Naive thymus-derived CD8-positive, alpha-beta T cell (primary cell): ENCODE data around the gene SLC34A1. TPM values are rescaled to one million over a fixed set of nuclear protein-coding genes. Genes with fewer than 3 reads are reported as not detected.

ENCODE experiments used
- ATAC-seq, 2 donors: fragments of 150-1000 bp; cut with Tn5 transposase in 1 of 2; sonication (Bioruptor Pico), chemical (Tn5 transposase) in 1 of 2; 1 replicate in 1 of 2; 2 replicates in 1 of 2; pipeline ENCODE4 v1.10.0; 2021; ENCODE audit warnings: mild to moderate bottlenecking in 2 of 2, moderate library complexity in 2 of 2
- POLR2A ChIA-PET: fragments of 350-600 bp; sonication (Branson Sonifier 250); formaldehyde crosslinking; loops from one replicate; lab custom pipeline; 2021; ENCODE audit warnings: antibody characterized with exemption; lab: Charles Lee
- DNase-seq, 10 donors: peaks; one replicate each; pipeline versions ENCODE4 v3.0.0 to v3.0.0-alpha.2; 2020 to 2022
- H3K27ac Mint-ChIP-seq, 10 donors: one replicate each; pipeline ENCODE4 v1.8.0; 2020 to 2022; ENCODE audit warnings: mild to moderate bottlenecking in 10 of 10, mixed read lengths in 10 of 10, moderate library complexity in 4 of 10, inconsistent platforms in 1 of 10
- H3K27me3 Mint-ChIP-seq, 5 donors: one replicate each; pipeline ENCODE4 v1.8.0; 2021 to 2022; ENCODE audit warnings: mixed read lengths in 5 of 5
- H3K36me3 Mint-ChIP-seq, 3 donors: one replicate each; pipeline ENCODE4 v1.8.0; 2020 to 2022; ENCODE audit warnings: mixed read lengths in 3 of 3, mild to moderate bottlenecking in 2 of 3, inconsistent platforms in 1 of 3
- H3K4me1 Mint-ChIP-seq, 4 donors: one replicate each; pipeline ENCODE4 v1.8.0; 2021 to 2022; ENCODE audit warnings: mixed read lengths in 4 of 4
- H3K4me3 Mint-ChIP-seq, 10 donors: one replicate each; pipeline ENCODE4 v1.8.0; 2020 to 2022; ENCODE audit warnings: mild to moderate bottlenecking in 10 of 10, mixed read lengths in 10 of 10, moderate library complexity in 6 of 10, inconsistent platforms in 1 of 10
- H3K9me3 Mint-ChIP-seq, 9 donors: one replicate each; pipeline ENCODE4 v1.8.0; 2020 to 2022; ENCODE audit warnings: mixed read lengths in 9 of 9, mild to moderate bottlenecking in 3 of 9, inconsistent platforms in 1 of 9, moderate library complexity in 1 of 9
- polyA plus RNA-seq, 3 donors: library from polyadenylated mRNA; unstranded; fragments of 300-500 nt; fragmentation: Illumina TruSeq; gene quantifications; one replicate each; pipeline ENCODE4 v1.2.3, GENCODE V29; 2021
- total RNA-seq, 8 experiments: library from RNA in 2 of 8; stranded (reverse) in 2 of 8; gene quantifications; one replicate each; pipeline ENCODE4 v1.2.3 and lab custom pipeline; 2021 to 2026

The SLC34A1 gene
- total and polyA plus RNA-seq, 5 experiments from 2014 or later, result 0.16 to 0.25 TPM; not detected in 3

DNA sequence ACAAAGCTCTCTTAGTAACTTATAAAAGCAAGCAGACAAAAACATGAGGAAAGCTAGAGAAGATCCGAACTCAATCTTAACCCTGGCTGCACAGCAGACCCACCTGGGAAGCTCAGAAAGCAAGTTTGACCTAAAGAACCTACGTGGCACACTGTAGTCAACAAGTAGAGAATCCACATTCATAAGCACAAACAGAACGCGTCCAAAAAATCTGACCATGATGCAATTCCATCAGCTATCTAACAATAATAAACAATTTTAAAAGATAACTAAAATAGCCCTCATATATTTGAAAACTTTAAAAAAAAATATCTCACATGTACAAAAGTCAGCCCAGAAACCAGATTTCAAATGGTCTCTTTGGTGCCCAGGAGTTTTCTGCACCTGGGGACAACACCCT is 37.4 kb upstream of the SLC34A1 start:
- H3K36me3 Mint-ChIP-seq, result peaks cover 0 to 60% (median 3%) of the 10 kb centered on the region in 3 donors
- POLR2A ChIA-PET, result no interaction called here
- H3K27ac Mint-ChIP-seq, result peak overlapping the region in 4 of 10 donors; percentile 20 to 69 (median 46)
- ATAC-seq, result no peak
- H3K27me3 Mint-ChIP-seq, result no peaks in the 10 kb centered on the region
- H3K4me1 Mint-ChIP-seq, result peaks cover 18 to 64% (median 51%) of the 10 kb centered on the region in 4 donors
- no peaks in the 10 kb centered on the region for H3K9me3 Mint-ChIP-seq
- no peak for DNase-seq
- H3K4me3 Mint-ChIP-seq, result peak overlapping the region in 3 of 10 donors; percentile 18 to 39 (median 34)

DNA sequence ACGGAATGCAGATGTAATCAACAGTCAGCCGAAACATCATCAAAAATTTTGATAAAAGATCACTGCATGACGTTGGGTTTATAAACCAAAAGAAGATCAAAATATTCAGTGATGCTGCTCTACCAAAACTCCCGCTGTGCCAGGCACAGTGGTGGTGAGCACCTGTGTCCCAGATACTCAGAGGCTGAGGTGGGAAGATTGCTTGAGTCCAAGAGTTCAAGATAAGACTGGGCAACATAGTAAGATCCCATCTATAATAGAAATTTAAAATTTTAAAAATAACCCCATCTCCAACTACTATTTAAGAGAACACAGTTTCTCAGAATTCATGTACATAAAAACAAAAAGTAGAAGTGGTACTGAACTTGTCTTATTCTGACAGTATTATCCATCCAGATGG is 36.5 kb upstream of the SLC34A1 start:
- no peaks in the 10 kb centered on the region for H3K27me3 Mint-ChIP-seq
- DNase-seq (no peak), ATAC-seq (no peak)
- H3K36me3 Mint-ChIP-seq, result peaks cover 0 to 54% (median 3%) of the 10 kb centered on the region in 3 donors
- POLR2A ChIA-PET, result no interaction called here
- peak overlapping the region in 5 of 10 donors; percentile 1 to 26 (median 15) for H3K4me3 Mint-ChIP-seq
- peaks cover 19 to 64% (median 56%) of the 10 kb centered on the region in 4 donors for H3K4me1 Mint-ChIP-seq
- H3K27ac Mint-ChIP-seq, result peak overlapping the region in 2 of 10 donors; percentile 10 to 13
- H3K9me3 Mint-ChIP-seq, result no peaks in the 10 kb centered on the region

DNA sequence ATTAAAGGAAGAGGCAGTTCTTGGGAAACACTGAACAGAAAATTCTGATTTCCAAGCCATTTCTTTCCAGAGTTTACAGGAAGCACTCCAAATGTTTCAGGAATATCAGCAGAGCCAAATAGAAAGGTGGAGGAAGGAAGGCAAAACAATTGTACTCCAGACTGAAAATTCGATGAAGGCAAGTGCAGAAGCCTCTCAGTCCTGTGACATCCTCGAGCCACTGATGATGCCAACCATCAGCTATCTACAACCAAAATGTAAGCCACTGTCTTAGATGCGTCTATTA is 34.9 kb upstream of the SLC34A1 start:
- POLR2A ChIA-PET, result interaction anchor here (0.7 to 0.8 kb wide), 2 partner anchors 14 to 54 kb away, joined by 3 to 4 read pairs; no protein-coding TSS in a partner anchor
- H3K27ac Mint-ChIP-seq, result peak overlapping the region in 7 of 10 donors; percentile 34 to 99 (median 72)
- no peak for DNase-seq
- H3K4me3 Mint-ChIP-seq, result peak overlapping the region in 9 of 10 donors; percentile 79 to 100 (median 97)
- ATAC-seq, result no peak
- H3K4me1 Mint-ChIP-seq, result peaks cover 17 to 64% (median 53%) of the 10 kb centered on the region in 4 donors
- H3K27me3 Mint-ChIP-seq, result no peaks in the 10 kb centered on the region
- H3K36me3 Mint-ChIP-seq, result peaks cover 0 to 46% (median 3%) of the 10 kb centered on the region in 3 donors
- H3K9me3 Mint-ChIP-seq, result no peaks in the 10 kb centered on the region

DNA sequence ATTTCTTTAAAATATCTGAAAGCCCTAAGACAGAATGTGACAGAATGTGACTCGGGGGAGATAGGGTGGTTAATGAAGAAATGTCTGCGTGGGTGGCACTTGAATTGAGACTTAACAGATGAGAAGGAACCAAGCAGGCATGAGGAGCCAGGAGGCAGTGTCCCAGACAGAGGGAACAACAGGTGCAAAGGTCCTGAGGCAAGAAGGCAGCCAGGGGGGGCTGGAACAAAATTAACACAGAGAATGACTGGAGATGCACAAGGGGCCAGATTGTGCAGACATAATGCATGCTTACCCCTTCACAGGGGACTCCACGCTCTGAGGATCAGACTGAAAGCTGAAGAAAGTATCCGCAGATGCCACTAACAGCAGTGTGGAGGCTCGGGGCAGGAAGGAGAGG is 34.5 kb upstream of the SLC34A1 start:
- H3K27ac Mint-ChIP-seq, result peak overlapping the region in 9 of 10 donors; percentile 5 to 99 (median 60)
- ATAC-seq (no peak), DNase-seq (no peak)
- POLR2A ChIA-PET, result interaction anchor here (0.8 to 1.5 kb wide), 2 partner anchors 11 to 14 kb away, joined by 3 to 4 read pairs; no protein-coding TSS in a partner anchor
- peaks cover 0 to 41% (median 3%) of the 10 kb centered on the region in 3 donors for H3K36me3 Mint-ChIP-seq
- H3K9me3 Mint-ChIP-seq, result no peaks in the 10 kb centered on the region
- no peaks in the 10 kb centered on the region for H3K27me3 Mint-ChIP-seq
- peak overlapping the region; percentile 79 to 100 (median 97) for H3K4me3 Mint-ChIP-seq
- peaks cover 21 to 67% (median 57%) of the 10 kb centered on the region in 4 donors for H3K4me1 Mint-ChIP-seq

DNA sequence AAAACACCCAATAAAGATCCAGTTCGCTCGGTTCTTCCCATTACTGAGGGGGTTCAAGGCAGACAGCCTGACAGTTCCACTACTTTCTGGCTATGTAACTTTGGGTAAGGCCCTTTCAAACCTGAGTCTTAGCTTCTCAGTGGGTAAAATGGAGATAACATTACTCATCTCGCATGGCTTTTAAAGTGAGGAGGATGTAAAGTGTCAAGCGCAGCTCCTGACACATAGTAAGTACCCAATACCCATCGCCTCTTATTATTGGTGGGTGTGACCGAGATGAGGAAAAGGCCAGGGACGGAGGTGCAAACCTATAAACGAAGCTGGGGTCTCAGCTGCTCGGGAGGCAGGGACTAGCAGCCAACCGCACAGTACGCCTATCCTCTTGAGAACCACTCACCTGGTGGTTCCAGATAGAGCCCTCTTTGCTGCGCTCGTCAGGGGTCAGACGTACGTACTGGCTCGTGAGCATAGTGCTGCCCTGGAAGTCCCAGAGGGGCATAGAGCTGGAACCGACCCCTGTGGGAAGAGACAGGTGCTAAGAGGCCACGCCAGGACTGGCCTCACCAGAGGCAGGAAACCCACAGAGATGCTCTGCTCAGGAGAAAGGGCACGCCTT is 33.4 kb upstream of the SLC34A1 start:
- H3K4me3 Mint-ChIP-seq, result peak overlapping the region; percentile 95 to 100 (median 98)
- H3K4me1 Mint-ChIP-seq, result peaks cover 22 to 74% (median 66%) of the 10 kb centered on the region in 4 donors
- peaks cover 0 to 34% (median 4%) of the 10 kb centered on the region in 3 donors for H3K36me3 Mint-ChIP-seq
- H3K27me3 Mint-ChIP-seq, result no peaks in the 10 kb centered on the region
- peaks cover 0 to 2% (median 0%) of the 10 kb centered on the region in 9 donors for H3K9me3 Mint-ChIP-seq
- H3K27ac Mint-ChIP-seq, result peak overlapping the region; percentile 97 to 100 (median 100)
- ATAC-seq (no peak), DNase-seq (no peak)
- POLR2A ChIA-PET, result interaction anchor here (0.8 to 12.6 kb wide), 17 partner anchors 10 to 147 kb away, joined by 3 to 247 read pairs (median 7); partner anchors contain the start of genes GRK6, PDLIM7, PRELID1 and RAB24

DNA sequence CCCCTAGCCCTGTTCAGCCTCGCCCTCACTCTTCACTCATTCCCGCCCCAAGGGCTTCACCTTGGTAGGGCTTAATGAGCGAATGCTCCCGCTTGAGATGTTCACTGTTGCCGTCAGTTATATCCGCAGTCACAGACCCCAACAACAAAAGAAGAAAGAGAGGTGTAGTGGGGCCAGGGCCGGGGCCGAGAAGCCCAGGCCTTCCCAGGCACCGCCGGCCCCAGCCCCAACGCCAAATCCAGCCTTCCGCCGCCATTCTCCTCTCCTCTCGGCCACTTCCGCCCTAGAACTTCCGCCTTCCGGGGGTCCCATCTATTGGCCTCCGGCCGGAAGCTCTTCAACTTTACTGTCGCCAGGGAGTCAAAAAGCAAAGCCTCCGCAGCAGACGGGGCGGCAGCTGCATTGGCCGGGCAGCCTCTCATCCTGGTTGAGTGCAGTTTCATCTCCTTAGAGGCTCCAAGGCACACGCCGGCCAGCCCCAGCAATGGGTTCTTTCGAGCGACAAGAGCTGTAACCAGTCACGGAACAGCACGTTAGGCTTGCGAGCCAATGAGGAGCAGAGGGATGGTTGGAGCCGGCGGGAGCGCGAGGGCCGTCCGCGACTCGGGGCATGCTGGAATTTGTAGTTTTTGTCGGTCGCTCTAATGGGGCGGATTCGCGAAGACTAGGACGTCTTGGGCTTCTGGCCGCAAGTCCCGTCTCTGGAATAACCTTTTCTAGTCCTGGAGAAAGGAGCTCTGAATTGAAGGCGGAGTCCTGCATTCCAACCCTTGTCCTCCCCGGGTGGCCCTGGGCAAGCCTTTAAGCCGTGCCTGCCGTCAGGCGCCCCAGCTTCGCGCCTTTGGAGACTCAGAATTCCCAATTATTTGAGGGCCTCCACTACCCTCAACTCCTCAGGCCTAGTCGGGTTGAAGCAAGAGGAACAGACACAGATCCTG is 32.6 kb upstream of the SLC34A1 start, which contains the start of gene LMAN2:
TSS of gene LMAN2 (minus strand) at position 277 of the 938 bp plus-strand sequence. CDS start at position 256, 21 bp downstream.
- peaks cover 0 to 2% (median 0%) of the 10 kb centered on the region in 9 donors for H3K9me3 Mint-ChIP-seq
- POLR2A ChIA-PET, result interaction anchor here (0.6 to 12.6 kb wide), 21 partner anchors 9 to 146 kb away, joined by 3 to 247 read pairs (median 5); partner anchors contain the start of genes GRK6, PDLIM7, PRELID1 and RAB24
- DNase-seq (peak; percentile 76 to 96 (median 91)), ATAC-seq (peak; percentile 98)
- H3K4me3 Mint-ChIP-seq, result peak within 1 kb of the TSS; percentile 95 to 100 (median 98)
- H3K27ac Mint-ChIP-seq, result peak within 1 kb of the TSS; percentile 97 to 100 (median 100)
- H3K27me3 Mint-ChIP-seq, result no peaks in the 10 kb centered on the region
- H3K36me3 Mint-ChIP-seq, result peaks cover 0 to 26% (median 4%) of the 10 kb centered on the region in 3 donors
- H3K4me1 Mint-ChIP-seq, result peaks cover 23 to 74% (median 70%) of the 10 kb centered on the region in 4 donors

DNA sequence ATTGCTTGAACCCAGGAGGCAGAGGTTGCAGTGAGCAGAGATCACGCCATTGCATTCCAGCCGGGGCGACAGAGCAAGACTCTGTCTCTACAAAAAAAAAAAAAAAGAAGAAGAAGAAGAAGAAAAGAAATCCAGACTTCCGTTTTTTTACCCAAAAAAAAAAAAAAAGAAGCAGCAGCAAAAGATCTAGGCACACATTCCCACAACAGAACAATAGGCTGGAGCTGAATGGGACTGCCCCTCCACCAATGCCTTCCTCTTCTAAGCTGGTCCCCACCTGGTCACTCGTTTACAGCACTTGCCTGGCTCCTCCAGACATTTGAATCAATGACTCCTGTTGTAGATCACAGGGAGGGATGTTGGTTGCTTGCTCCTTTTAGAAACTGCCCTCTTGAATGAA is 31.1 kb upstream of the SLC34A1 start:
- Mint-ChIP-seq H3K36me3 (peaks cover 0 to 16% (median 1%) of the 10 kb centered on the region in 3 donors), H3K27ac (peak overlapping the region in 3 of 10 donors; percentile 18 to 77 (median 59)), H3K27me3 (no peaks in the 10 kb centered on the region), H3K9me3 (peaks cover 0 to 2% (median 0%) of the 10 kb centered on the region in 9 donors), H3K4me1 (peaks cover 29 to 71% (median 71%) of the 10 kb centered on the region in 4 donors), H3K4me3 (peak overlapping the region in 5 of 10 donors; percentile 36 to 50 (median 41))
- ATAC-seq (no peak), DNase-seq (no peak)
- POLR2A ChIA-PET, result interaction anchor here (0.7 to 12.6 kb wide), 5 partner anchors 16 to 64 kb away, joined by 4 to 247 read pairs (median 7); partner anchors contain the start of genes PRELID1 and RAB24

DNA sequence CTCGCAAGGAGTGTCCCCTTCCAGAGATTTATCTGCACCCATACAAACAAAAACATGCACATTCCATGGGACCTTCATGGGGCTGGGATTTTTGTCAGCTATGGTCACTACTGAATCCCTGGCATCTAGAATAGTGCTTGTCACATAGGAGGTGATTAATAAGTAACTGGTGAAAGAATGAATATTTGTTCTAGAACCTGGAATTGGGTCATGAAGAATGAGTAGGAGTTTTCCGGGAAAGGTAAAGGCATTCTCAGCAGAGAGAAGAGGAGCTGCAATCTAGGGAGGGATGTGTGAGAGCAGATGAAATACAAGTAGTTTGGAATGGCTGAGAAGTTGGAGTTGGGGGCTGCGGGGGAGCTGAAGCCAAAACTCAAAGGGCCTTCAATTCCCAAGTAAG is 30.0 kb upstream of the SLC34A1 start:
- peak overlapping the region in 6 of 10 donors; percentile 13 to 91 (median 50) for H3K27ac Mint-ChIP-seq
- POLR2A ChIA-PET, result interaction anchor here (1.4 to 12.6 kb wide), 3 partner anchors 15 to 72 kb away, joined by 3 to 247 read pairs (median 4); partner anchors contain the start of gene GRK6
- ATAC-seq, result no peak
- peaks cover 32 to 75% (median 72%) of the 10 kb centered on the region in 4 donors for H3K4me1 Mint-ChIP-seq
- peaks cover 0 to 2% (median 0%) of the 10 kb centered on the region in 9 donors for H3K9me3 Mint-ChIP-seq
- H3K36me3 Mint-ChIP-seq, result peaks cover 0 to 6% (median 1%) of the 10 kb centered on the region in 3 donors
- no peaks in the 10 kb centered on the region for H3K27me3 Mint-ChIP-seq
- DNase-seq, result no peak
- peak overlapping the region in 4 of 10 donors; percentile 6 to 29 (median 18) for H3K4me3 Mint-ChIP-seq

DNA sequence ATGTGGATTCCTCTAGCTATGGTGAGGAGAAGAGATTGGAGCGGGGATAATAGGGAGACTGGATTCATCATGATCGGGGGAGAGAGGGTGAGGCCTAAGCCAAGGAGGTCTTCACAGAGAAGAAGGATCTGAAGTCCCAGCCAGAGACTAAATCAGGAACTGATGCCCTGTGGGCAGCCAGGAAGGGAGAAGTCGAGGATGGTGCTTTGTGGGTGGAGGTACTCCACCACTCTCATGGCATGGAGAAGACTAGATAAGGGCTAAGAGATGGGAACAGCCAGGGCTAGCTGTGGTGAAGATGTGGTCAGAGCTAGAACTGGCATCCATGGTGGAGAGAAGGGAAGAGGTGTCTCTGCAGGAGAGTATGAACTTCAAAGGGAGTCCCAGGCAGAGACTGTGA is 29.5 kb upstream of the SLC34A1 start:
- H3K4me3 Mint-ChIP-seq, result peak overlapping the region in 6 of 10 donors; percentile 5 to 62 (median 30)
- peak overlapping the region in 6 of 10 donors; percentile 13 to 91 (median 71) for H3K27ac Mint-ChIP-seq
- H3K4me1 Mint-ChIP-seq, result peaks cover 34 to 75% (median 72%) of the 10 kb centered on the region in 4 donors
- POLR2A ChIA-PET, result interaction anchor here (1.3 to 12.6 kb wide), 4 partner anchors 15 to 101 kb away, joined by 3 to 247 read pairs (median 4); partner anchors contain the start of gene GRK6
- DNase-seq (peak in 1 of 10 donors; percentile 31), ATAC-seq (no peak)
- peaks cover 0 to 4% (median 1%) of the 10 kb centered on the region in 3 donors for H3K36me3 Mint-ChIP-seq
- no peaks in the 10 kb centered on the region for H3K27me3 Mint-ChIP-seq
- peaks cover 0 to 2% (median 0%) of the 10 kb centered on the region in 9 donors for H3K9me3 Mint-ChIP-seq

DNA sequence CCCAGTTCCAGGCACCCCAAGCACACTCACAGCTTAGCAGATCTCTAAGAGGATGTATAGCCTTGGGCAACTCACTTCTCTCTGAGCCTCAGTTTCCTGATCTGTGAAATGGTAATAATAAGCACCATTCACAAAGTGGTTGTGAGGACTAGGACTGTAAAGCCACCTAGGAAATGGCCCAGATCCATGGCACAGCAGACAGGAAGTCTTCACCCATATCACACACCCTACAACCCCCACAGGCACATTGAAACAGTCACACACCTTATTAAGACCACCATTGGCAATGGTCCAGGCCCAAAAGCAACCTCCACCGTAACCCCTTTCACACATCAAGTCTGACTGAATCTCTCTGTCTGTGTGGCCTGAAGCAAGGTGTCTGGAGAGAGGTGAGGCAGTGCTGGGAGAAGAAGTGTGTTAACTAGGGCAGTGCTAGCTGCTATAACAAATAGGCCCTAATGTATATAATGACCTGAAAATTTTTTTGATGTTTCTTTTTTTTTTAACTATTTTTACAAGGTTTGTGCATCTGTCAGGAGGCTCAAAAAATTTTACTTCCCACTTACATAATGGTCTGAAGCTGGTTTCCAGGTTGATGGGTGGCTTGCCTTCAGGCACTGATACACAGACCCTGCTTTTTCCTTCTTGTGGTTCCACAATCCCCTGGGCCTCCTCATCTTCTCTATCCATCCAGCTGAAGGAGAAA is 28.9 kb upstream of the SLC34A1 start:
- POLR2A ChIA-PET, result interaction anchor here (1.0 to 12.6 kb wide), 5 partner anchors 14 to 100 kb away, joined by 3 to 247 read pairs (median 4); partner anchors contain the start of gene GRK6
- peaks cover 0 to 2% (median 0%) of the 10 kb centered on the region in 9 donors for H3K9me3 Mint-ChIP-seq
- H3K27me3 Mint-ChIP-seq, result no peaks in the 10 kb centered on the region
- peaks cover 0 to 8% (median 1%) of the 10 kb centered on the region in 3 donors for H3K36me3 Mint-ChIP-seq
- peaks cover 36 to 75% (median 72%) of the 10 kb centered on the region in 4 donors for H3K4me1 Mint-ChIP-seq
- ATAC-seq (no peak), DNase-seq (peak in 1 of 10 donors; percentile 50)
- H3K27ac Mint-ChIP-seq, result peak overlapping the region in 8 of 10 donors; percentile 31 to 95 (median 79)
- peak overlapping the region in 4 of 10 donors; percentile 4 to 98 (median 14) for H3K4me3 Mint-ChIP-seq

DNA sequence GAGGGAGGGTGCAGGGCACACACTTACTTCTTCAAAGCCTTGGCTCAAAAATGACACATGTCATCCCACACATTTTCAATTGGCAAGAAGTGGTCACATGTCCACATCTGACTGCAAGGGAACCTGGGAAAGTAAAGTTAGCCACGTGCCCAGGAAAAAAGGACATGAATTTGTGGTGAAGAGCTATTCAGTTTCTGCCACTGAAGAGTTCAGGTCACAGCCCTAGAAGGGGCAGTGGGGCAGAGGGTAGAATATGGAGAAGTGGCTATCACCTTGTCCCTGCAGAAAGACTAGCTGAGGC is 28.4 kb upstream of the SLC34A1 start:
- POLR2A ChIA-PET, result interaction anchor here (0.7 to 12.6 kb wide), 8 partner anchors 14 to 124 kb away, joined by 3 to 247 read pairs (median 4); no protein-coding TSS in a partner anchor
- H3K27ac Mint-ChIP-seq, result peak overlapping the region in 9 of 10 donors; percentile 74 to 95 (median 91)
- peaks cover 0 to 2% (median 0%) of the 10 kb centered on the region in 9 donors for H3K9me3 Mint-ChIP-seq
- H3K36me3 Mint-ChIP-seq, result peaks cover 0 to 8% (median 1%) of the 10 kb centered on the region in 3 donors
- peak overlapping the region in 5 of 10 donors; percentile 11 to 98 (median 22) for H3K4me3 Mint-ChIP-seq
- ATAC-seq (no peak), DNase-seq (no peak)
- H3K4me1 Mint-ChIP-seq, result peaks cover 36 to 76% (median 72%) of the 10 kb centered on the region in 4 donors
- no peaks in the 10 kb centered on the region for H3K27me3 Mint-ChIP-seq
